CD14-positive monocyte (primary cell): ENCODE results near the gene PNKD. TPM values are rescaled to one million over a fixed set of nuclear protein-coding genes. Genes with fewer than 3 reads are reported as not detected.

ENCODE experiments used
- DNase-seq, 3 donors: peaks; one replicate each; pipeline ENCODE4 v3.0.0-alpha.2; 2011 to 2022
- H2AFZ ChIP-seq: 2 replicates; pipeline ENCODE4 v1.6.0; 2012; ENCODE audit warnings: mild to moderate bottlenecking, low read depth, low read length, inconsistent platforms; ENCODE audit not compliant: insufficient read depth, poor library complexity, severe bottlenecking
- H3K27ac ChIP-seq, 2 donors: 1 replicate in 1 of 2; 2 replicates in 1 of 2; pipeline ENCODE4 v1.5.1; 2012 to 2013; ENCODE audit warnings: low read length in 2 of 2, control low read depth in 1 of 2, inconsistent platforms in 1 of 2, low read depth in 1 of 2, mild to moderate bottlenecking in 1 of 2
- H3K27me3 ChIP-seq, 2 donors: one replicate each; pipeline versions ENCODE4 v1.6.0 to v1.6.1; 2011 to 2013; ENCODE audit warnings: low read length in 2 of 2; ENCODE audit not compliant: control insufficient read depth in 2 of 2, insufficient read depth in 2 of 2
- H3K36me3 ChIP-seq, 2 donors: replicated peaks in 1 of 2; 1 replicate in 1 of 2; 2 replicates in 1 of 2; pipeline versions ENCODE4 v1.5.1 to v1.6.1; 2012 to 2013; ENCODE audit warnings: low read length in 2 of 2, control low read depth in 1 of 2, inconsistent platforms in 1 of 2, mild to moderate bottlenecking in 1 of 2; ENCODE audit not compliant: insufficient read depth in 2 of 2, control insufficient read depth in 1 of 2
- H3K4me1 ChIP-seq, 2 donors: 1 replicate in 1 of 2; 2 replicates in 1 of 2; pipeline versions ENCODE4 v1.5.1 to v1.6.1; 2012 to 2013; ENCODE audit warnings: low read length in 2 of 2, control low read depth in 1 of 2, inconsistent platforms in 1 of 2, mild to moderate bottlenecking in 1 of 2, moderate library complexity in 1 of 2; ENCODE audit not compliant: insufficient read depth in 2 of 2, control insufficient read depth in 1 of 2
- H3K4me2 ChIP-seq: replicated peaks from 2 replicates; pipeline ENCODE3; 2012; ENCODE audit warnings: low read length, moderate library complexity, mild to moderate bottlenecking; ENCODE audit not compliant: poor library complexity, severe bottlenecking; ENCODE audit errors: extremely low read depth
- H3K4me3 ChIP-seq, 3 experiments: fragments of 200-600 bp in 1 of 3; sonication (generic) in 1 of 3; replicated peaks in 1 of 3; 1 replicate in 2 of 3; 2 replicates in 1 of 3; pipeline ENCODE4 v1.5.1; 2011 to 2013; ENCODE audit warnings: low read length in 3 of 3, mild to moderate bottlenecking in 3 of 3, control low read depth in 2 of 3, low read depth in 2 of 3, inconsistent platforms in 1 of 3, moderate library complexity in 1 of 3
- H3K79me2 ChIP-seq: 2 replicates; pipeline ENCODE4 v1.6.0; 2012; ENCODE audit warnings: mild to moderate bottlenecking, control low read depth, inconsistent platforms, low read length, moderate library complexity; ENCODE audit not compliant: insufficient read depth
- H3K9ac ChIP-seq: 2 replicates; pipeline ENCODE4 v1.6.0; 2017; ENCODE audit warnings: low read length, mild to moderate bottlenecking; ENCODE audit not compliant: insufficient read depth, poor library complexity, severe bottlenecking
- H3K9me3 ChIP-seq, 2 donors: replicated peaks in 1 of 2; 1 replicate in 1 of 2; 2 replicates in 1 of 2; pipeline versions ENCODE4 v1.5.1 to v1.6.1; 2012 to 2013; ENCODE audit warnings: low read length in 2 of 2, control low read depth in 1 of 2; ENCODE audit not compliant: control insufficient read depth in 1 of 2, insufficient read depth in 1 of 2
- H4K20me1 ChIP-seq: 2 replicates; pipeline ENCODE4 v1.6.0; 2012; ENCODE audit warnings: mild to moderate bottlenecking, low read length, control low read depth, moderate library complexity; ENCODE audit not compliant: insufficient read depth
- H3K27ac Mint-ChIP-seq, 7 donors: one replicate each; pipeline ENCODE4 v1.8.0; 2020; ENCODE audit warnings: mild to moderate bottlenecking in 7 of 7, mixed read lengths in 7 of 7, moderate library complexity in 6 of 7, inconsistent platforms in 2 of 7
- H3K27me3 Mint-ChIP-seq, 3 donors: one replicate each; pipeline ENCODE4 v1.8.0; 2021 to 2022; ENCODE audit warnings: low read depth in 3 of 3, mild to moderate bottlenecking in 3 of 3, mixed read lengths in 3 of 3, moderate library complexity in 3 of 3, inconsistent platforms in 1 of 3
- H3K36me3 Mint-ChIP-seq, 2 donors: one replicate each; pipeline ENCODE4 v1.8.0; 2020; ENCODE audit warnings: mixed read lengths in 2 of 2, inconsistent platforms in 1 of 2, mild to moderate bottlenecking in 1 of 2
- H3K4me1 Mint-ChIP-seq: one replicate; pipeline ENCODE4 v1.8.0; 2020; ENCODE audit warnings: mild to moderate bottlenecking, mixed read lengths
- H3K4me3 Mint-ChIP-seq, 2 donors: one replicate each; pipeline ENCODE4 v1.8.0; 2020; ENCODE audit warnings: mild to moderate bottlenecking in 2 of 2, mixed read lengths in 2 of 2, moderate library complexity in 1 of 2
- H3K9me3 Mint-ChIP-seq, 7 donors: one replicate each; pipeline ENCODE4 v1.8.0; 2020 to 2022; ENCODE audit warnings: mixed read lengths in 7 of 7, mild to moderate bottlenecking in 6 of 7, moderate library complexity in 6 of 7, inconsistent platforms in 2 of 7
- WGBS: methylation state at CpG from one replicate; pipeline ENCODE4 v1.1.5; 2013; ENCODE audit warnings: missing lambda C conversion rate; ENCODE audit not compliant: insufficient coverage; 5-methylcytosine and 5-hydroxymethylcytosine counted together
- intact Hi-C, 2 donors: fragments of 100-400 bp; cut with micrococcal nuclease; formaldehyde crosslinking; loops; one replicate each; pipeline versions ENCODE4 v1.15.0 to v1.15.1; 2023
- polyA plus RNA-seq, 3 donors: library from polyadenylated mRNA; depleted of rRNA in 1 of 3; unstranded in 2 of 3; stranded (reverse) in 1 of 3; fragments of 300-500 nt in 2 of 3; fragments of >200 nt in 1 of 3; fragmentation: Illumina TruSeq in 2 of 3; gene quantifications; 1 replicate in 2 of 3; 2 replicates in 1 of 3; pipeline ENCODE4 v1.2.3, GENCODE V29; 2012 to 2021
- TF ChIP-seq, protein P1 (sequence below): fragments of 200-600 bp; IDR thresholded peaks from one replicate; pipeline ENCODE4 v1.8.0; 2022; ENCODE audit warnings: antibody characterized with exemption, mild to moderate bottlenecking

The PNKD gene
- polyA plus RNA-seq, 3 donors, result 79.8 to 92.0 (median 88.2) TPM

DNA sequence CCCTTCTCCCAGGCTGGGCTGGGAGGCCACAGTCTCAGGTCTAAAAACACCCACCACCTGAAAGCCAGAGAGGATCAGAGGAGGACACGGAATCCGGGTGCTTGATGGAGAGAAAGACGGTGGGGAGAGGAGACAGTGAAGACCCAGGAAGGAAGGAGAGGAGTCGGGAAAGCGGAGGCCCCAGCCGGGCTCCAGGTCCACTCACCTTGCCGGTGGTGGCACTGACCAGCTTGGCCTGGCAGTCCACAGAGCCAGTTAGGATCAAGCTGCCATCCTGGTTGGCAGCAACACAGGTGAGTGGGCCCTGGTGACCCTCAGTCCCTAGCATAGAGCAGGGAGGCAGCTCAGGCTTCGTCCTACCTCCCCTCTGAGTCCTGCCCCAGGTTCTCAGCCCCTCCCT lies 4.7 kb upstream of the PNKD start:
- H3K4me3 ChIP-seq, result no peak overlapping the region
- peaks cover 92% of the 10 kb centered on the region for H3K79me2 ChIP-seq
- peaks cover 73% of the 10 kb centered on the region for H4K20me1 ChIP-seq
- Mint-ChIP-seq H3K9me3 (no peaks in the 10 kb centered on the region), H3K27ac (peak overlapping the region in 4 of 7 donors; percentile 41 to 89 (median 85)), H3K36me3 (peaks cover 39 to 55% of the 10 kb centered on the region in 2 donors), H3K27me3 (no peaks in the 10 kb centered on the region), H3K4me3 (no peak overlapping the region), H3K4me1 (peaks cover 68% of the 10 kb centered on the region)
- H2AFZ ChIP-seq, result no peak overlapping the region
- H3K9ac ChIP-seq, result no peak overlapping the region
- WGBS, result 99% methylated on average over 8 of the region's 8 CpGs
- H3K27ac ChIP-seq, result peak overlapping the region in 1 of 2 donors; percentile 93
- H3K4me1 ChIP-seq, result peaks cover 53 to 60% of the 10 kb centered on the region in 2 donors
- no peaks in the 10 kb centered on the region for H3K9me3 ChIP-seq
- no peaks in the 10 kb centered on the region for H3K27me3 ChIP-seq
- peaks cover 49 to 56% of the 10 kb centered on the region in 2 donors for H3K36me3 ChIP-seq
- DNase-seq, result no peak
- intact Hi-C loops, result no loop called here
- TF ChIP-seq, protein P1, sequence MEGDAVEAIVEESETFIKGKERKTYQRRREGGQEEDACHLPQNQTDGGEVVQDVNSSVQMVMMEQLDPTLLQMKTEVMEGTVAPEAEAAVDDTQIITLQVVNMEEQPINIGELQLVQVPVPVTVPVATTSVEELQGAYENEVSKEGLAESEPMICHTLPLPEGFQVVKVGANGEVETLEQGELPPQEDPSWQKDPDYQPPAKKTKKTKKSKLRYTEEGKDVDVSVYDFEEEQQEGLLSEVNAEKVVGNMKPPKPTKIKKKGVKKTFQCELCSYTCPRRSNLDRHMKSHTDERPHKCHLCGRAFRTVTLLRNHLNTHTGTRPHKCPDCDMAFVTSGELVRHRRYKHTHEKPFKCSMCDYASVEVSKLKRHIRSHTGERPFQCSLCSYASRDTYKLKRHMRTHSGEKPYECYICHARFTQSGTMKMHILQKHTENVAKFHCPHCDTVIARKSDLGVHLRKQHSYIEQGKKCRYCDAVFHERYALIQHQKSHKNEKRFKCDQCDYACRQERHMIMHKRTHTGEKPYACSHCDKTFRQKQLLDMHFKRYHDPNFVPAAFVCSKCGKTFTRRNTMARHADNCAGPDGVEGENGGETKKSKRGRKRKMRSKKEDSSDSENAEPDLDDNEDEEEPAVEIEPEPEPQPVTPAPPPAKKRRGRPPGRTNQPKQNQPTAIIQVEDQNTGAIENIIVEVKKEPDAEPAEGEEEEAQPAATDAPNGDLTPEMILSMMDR, result no peak
- no peak overlapping the region for H3K4me2 ChIP-seq

DNA sequence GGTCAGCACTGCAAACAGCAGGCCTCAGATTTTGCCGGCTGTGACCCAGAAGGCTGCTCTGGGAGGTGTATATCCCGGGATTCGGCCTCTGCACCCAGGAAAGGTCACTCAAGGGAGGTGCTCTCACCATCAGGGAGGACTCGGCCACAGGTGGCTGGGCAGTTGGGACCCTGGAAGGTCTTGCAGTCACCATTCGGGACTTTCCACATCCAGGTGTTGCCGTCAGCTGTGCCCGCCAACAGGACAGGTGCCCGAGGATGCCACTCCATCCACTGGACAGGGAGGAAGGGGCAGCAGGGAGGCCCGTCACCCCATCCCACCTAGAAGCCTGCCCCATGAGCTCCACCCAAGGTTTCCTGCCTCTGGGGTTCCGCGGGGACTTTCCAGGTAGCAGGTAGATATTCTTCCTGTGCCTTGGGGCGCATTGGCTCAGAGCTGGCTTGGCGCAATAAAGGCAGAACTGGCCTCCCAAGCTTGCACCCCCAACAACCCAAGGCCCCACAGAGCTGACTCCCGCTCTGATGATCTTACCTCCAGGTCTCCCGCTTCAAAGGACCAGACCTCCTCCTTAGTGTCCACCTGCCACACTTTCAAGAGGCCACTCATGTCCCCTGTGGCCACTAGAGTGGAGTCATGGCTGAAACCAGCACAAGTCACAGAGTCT lies 3.9 kb upstream of the PNKD start:
- no peak overlapping the region for H2AFZ ChIP-seq
- H3K9ac ChIP-seq, result no peak overlapping the region
- H3K4me1 ChIP-seq, result peaks cover 53 to 60% of the 10 kb centered on the region in 2 donors
- H3K9me3 ChIP-seq, result no peaks in the 10 kb centered on the region
- Mint-ChIP-seq H3K4me1 (peaks cover 68% of the 10 kb centered on the region), H3K27me3 (no peaks in the 10 kb centered on the region), H3K9me3 (no peaks in the 10 kb centered on the region), H3K4me3 (no peak overlapping the region), H3K36me3 (peaks cover 39 to 55% of the 10 kb centered on the region in 2 donors), H3K27ac (peak overlapping the region in 3 of 7 donors; percentile 47 to 88 (median 55))
- H3K27me3 ChIP-seq, result no peaks in the 10 kb centered on the region
- peaks cover 49 to 56% of the 10 kb centered on the region in 2 donors for H3K36me3 ChIP-seq
- H3K4me3 ChIP-seq, result no peak overlapping the region
- WGBS, result 96% methylated on average over 13 of the region's 15 CpGs
- H3K27ac ChIP-seq, result peak overlapping the region in 1 of 2 donors; percentile 93
- DNase-seq, result peak in 1 of 3 donors; percentile 5
- TF ChIP-seq, protein P1, result no peak
- H3K79me2 ChIP-seq, result peaks cover 96% of the 10 kb centered on the region
- intact Hi-C loops, result no loop called here
- H3K4me2 ChIP-seq, result no peak overlapping the region
- peaks cover 77% of the 10 kb centered on the region for H4K20me1 ChIP-seq
